HepG2 (cell line): ENCODE measurements around the gene NOS1AP. TPM values are rescaled to one million over a fixed set of nuclear protein-coding genes. Genes with fewer than 3 reads are reported as not detected.
A peak's percentile ranks its signal among the peaks of the same experiment; 100 is the strongest.

Source experiments
- ATAC-seq: fragments of 200-7000 bp; cut with Tn5 transposase; 3 replicates; pipeline ENCODE4 v1.9.1; 2020; ENCODE audit warnings: mild to moderate bottlenecking, moderate library complexity
- BruUV-seq: library from RNA; stranded (reverse); fragments of 400-500 nt; replicated peaks from 2 replicates; lab custom pipeline; 2021; lab: Mats Ljungman, UMichigan
- CTCF ChIA-PET: fragments of 300-600 bp; formaldehyde crosslinking; extraction: SDS; loops from one replicate; lab custom pipeline; 2021; ENCODE audit warnings: low total read pairs, inconsistent platforms, low intra/inter-chr PET ratio; lab: Yijun Ruan, JAX
- POLR2A ChIA-PET: fragments of 350-600 bp; sonication (Branson Sonifier 250); formaldehyde crosslinking; loops from one replicate; lab custom pipeline; 2020; ENCODE audit warnings: antibody characterized with exemption, inconsistent platforms; lab: Yijun Ruan, JAX
- DNase-seq: peaks from one replicate; pipeline ENCODE4 v3.0.0-alpha.2; 2015; ENCODE audit warnings: low spot score
- FAIRE-seq: peaks from 3 replicates; lab custom pipeline; 2011; peaks lifted over from hg19 to GRCh38; lab: Jason Lieb, UNC
- H2AFZ ChIP-seq: one replicate; pipeline ENCODE4 v1.6.1; 2011; ENCODE audit warnings: low read length, inconsistent platforms
- H3K27ac ChIP-seq: fragments of 300-600 bp; 3 replicates; pipeline ENCODE4 v1.8.0; 2011; ENCODE audit warnings: mixed run types, mild to moderate bottlenecking, mixed read lengths, low read length, inconsistent platforms; ENCODE audit not compliant: insufficient read depth; ENCODE audit errors: extremely low read length
- H3K27me3 ChIP-seq, 2 experiments: fragments of 200-600 bp in 1 of 2; 2 replicates in 1 of 2; 3 replicates in 1 of 2; pipeline versions ENCODE4 v1.6.0 to v1.8.0; 2011; ENCODE audit warnings: low read length in 2 of 2, mild to moderate bottlenecking in 2 of 2, moderate library complexity in 2 of 2, inconsistent platforms in 1 of 2; ENCODE audit not compliant: insufficient read depth in 2 of 2, control insufficient read depth in 1 of 2
- H3K36me3 ChIP-seq, 2 experiments: fragments of 200-600 bp in 1 of 2; replicated peaks in 1 of 2; 2 replicates in 1 of 2; 3 replicates in 1 of 2; pipeline versions ENCODE4 v1.5.1 to v1.8.0; 2011; ENCODE audit warnings: low read length in 2 of 2, inconsistent platforms in 1 of 2; ENCODE audit not compliant: insufficient read depth in 2 of 2, control insufficient read depth in 1 of 2
- H3K4me1 ChIP-seq: 2 replicates; pipeline ENCODE4 v1.5.1; 2012; ENCODE audit warnings: low read length, inconsistent platforms; ENCODE audit not compliant: insufficient read depth
- H3K4me2 ChIP-seq: 2 replicates; pipeline ENCODE4 v1.6.0; 2011; ENCODE audit warnings: low read depth, low read length, inconsistent platforms
- H3K4me3 ChIP-seq, 3 experiments: fragments of 200-600 bp in 1 of 3; sonication (generic), shearing (Covaris generic) in 1 of 3; replicated peaks in 1 of 3; 2 replicates each; pipeline ENCODE4 v1.5.1; 2011 to 2016; ENCODE audit warnings: low read length in 3 of 3, inconsistent platforms in 2 of 3, low read depth in 2 of 3, mild to moderate bottlenecking in 2 of 3, control low read depth in 1 of 3, mixed read lengths in 1 of 3; ENCODE audit not compliant: insufficient read depth in 1 of 3
- H3K79me2 ChIP-seq: one replicate; pipeline ENCODE4 v1.6.1; 2011; ENCODE audit warnings: low read length, inconsistent platforms; ENCODE audit not compliant: insufficient read depth
- H3K9ac ChIP-seq: 2 replicates; pipeline ENCODE4 v1.6.0; 2011; ENCODE audit warnings: mild to moderate bottlenecking, low read depth, low read length, inconsistent platforms; ENCODE audit not compliant: insufficient read depth
- H3K9me3 ChIP-seq: 2 replicates; pipeline ENCODE4 v1.5.1; 2012; ENCODE audit warnings: mild to moderate bottlenecking, low read length
- H4K20me1 ChIP-seq: 2 replicates; pipeline ENCODE4 v1.6.0; 2011; ENCODE audit warnings: inconsistent platforms, mild to moderate bottlenecking, low read length, moderate library complexity; ENCODE audit not compliant: insufficient read depth
- ARNT ChIP-seq: fragments of 450-650 bp; IDR thresholded peaks from 2 replicates; pipeline ENCODE4 v1.6.1; 2017
- CC2D1A ChIP-seq: sonication (generic); formaldehyde crosslinking; IDR thresholded peaks from 2 replicates; pipeline ENCODE4 v1.8.1; 2023; ENCODE audit warnings: mild to moderate bottlenecking, missing genetic modification reagents
- CTCF ChIP-seq: sonication (generic); formaldehyde crosslinking; IDR thresholded peaks from 2 replicates; pipeline ENCODE4 v1.5.0; 2020; ENCODE audit warnings: mild to moderate bottlenecking, missing genetic modification reagents, moderate library complexity
- MNT ChIP-seq: fragments of 450-650 bp; IDR thresholded peaks from 2 replicates; pipeline ENCODE4 v1.6.1; 2016
- PHF8 ChIP-seq: sonication (generic); formaldehyde crosslinking; IDR thresholded peaks from 2 replicates; pipeline ENCODE4 v1.5.0; 2020; ENCODE audit warnings: missing genetic modification reagents
- ZNF138 ChIP-seq: sonication (generic); formaldehyde crosslinking; IDR thresholded peaks from 2 replicates; pipeline ENCODE4 v1.5.0; 2020; ENCODE audit warnings: mild to moderate bottlenecking, low read depth, missing genetic modification reagents
- ZNF343 ChIP-seq: sonication (generic); formaldehyde crosslinking; IDR thresholded peaks from 2 replicates; pipeline ENCODE4 v1.4.0; 2020; ENCODE audit warnings: mild to moderate bottlenecking, missing genetic modification reagents
- WGBS: methylation state at CpG from one replicate; pipeline ENCODE4 v1.1.6; 2017; ENCODE audit warnings: low lambda C conversion rate; 5-methylcytosine and 5-hydroxymethylcytosine counted together
- in situ Hi-C: cut with HindIII; loops from 2 replicates; pipeline ENCODE4 v1.10.0; 2017; ENCODE audit warnings: low pct_unique_long_range_greater_than_20kb; ENCODE audit not compliant: extremely low pct_ligation_motif_present
- intact Hi-C: fragments of 100-400 bp; cut with micrococcal nuclease; formaldehyde crosslinking; loops from one replicate; pipeline ENCODE4 v1.10.0; 2022; ENCODE audit not compliant: unreplicated experiment
- polyA plus RNA-seq, 8 experiments: library from polyadenylated mRNA; depleted of rRNA in 3 of 8; stranded (reverse) in 7 of 8; unstranded in 1 of 8; fragments of >200 nt; fragmentation: Illumina TruSeq in 4 of 8; extraction: Trizol in 4 of 8; gene quantifications; 2 replicates each; pipeline versions ENCODE4 v1.2.1 to v1.2.3, GENCODE V29; 2011 to 2016; ENCODE audit warnings: low read depth in 4 of 8, missing spikeins in 1 of 8, mixed read lengths in 1 of 8; ENCODE audit not compliant: insufficient read depth in 1 of 8
- total RNA-seq, 5 experiments: library from RNA; depleted of rRNA; stranded (reverse); fragments of >200 nt; fragmentation: Illumina TruSeq; extraction: Trizol; gene quantifications; 2 replicates each; pipeline ENCODE4 v1.2.3, GENCODE V29; 2016; ENCODE audit warnings: low read depth in 1 of 5

The NOS1AP gene
- total and polyA plus RNA-seq, 2 of the 13 experiments (the other 11 are each of a cell fraction or from before 2014, with no cell fraction given) = 2.0 to 3.3 TPM

GRCh38 chr1:162327788-162328165 is 258.3 kb downstream of the NOS1AP start:
- WGBS = 97% methylated on average over 1 of the region's 1 CpG
- TF ChIP-seq ZNF343 (CRISPR knock-in tag) = no peak
- 0 out of 2 replicates have a peak, but pooled peaks have one; percentile 7 for TF ChIP-seq MNT
- Histone ChIP-seq H3K36me3 (peaks cover 0 to 2% of the 10 kb centered on the region in 2 experiments; a peak in 2 of 5 replicates), H3K4me3 (no peak overlapping the region), H3K27me3 (no peaks in the 10 kb centered on the region), H4K20me1 (no peaks in the 10 kb centered on the region), H3K79me2 (no peaks in the 10 kb centered on the region), H3K9ac (no peak overlapping the region), H3K4me1 (no peaks in the 10 kb centered on the region), H3K4me2 (no peak overlapping the region), H3K27ac (no peak overlapping the region), H2AFZ (no peak overlapping the region), H3K9me3 (no peaks in the 10 kb centered on the region)
- BruUV-seq = no TSS peak
- CTCF ChIA-PET = no interaction called here
- POLR2A ChIA-PET = no interaction called here
- in situ Hi-C loops = no loop called here
- intact Hi-C loops = no loop called here
- ATAC-seq = no peak
- DNase-seq = no peak
- FAIRE-seq = no peak

GRCh38 chr1:162328512-162328911 is 259.0 kb downstream of the NOS1AP start:
- H3K9ac ChIP-seq = no peak overlapping the region
- no peak overlapping the region for H3K27ac ChIP-seq
- no peaks in the 10 kb centered on the region for H3K9me3 ChIP-seq
- in situ Hi-C loops = no loop called here
- H3K79me2 ChIP-seq = no peaks in the 10 kb centered on the region
- H3K27me3 ChIP-seq = no peaks in the 10 kb centered on the region
- no TSS peak for BruUV-seq
- TF ChIP-seq CC2D1A (CRISPR knock-in tag) (no peak), CTCF (CRISPR knock-in tag) (no peak), ARNT (no peak), ZNF138 (no peak), PHF8 (CRISPR knock-in tag) (no peak)
- POLR2A ChIA-PET = no interaction called here
- H3K4me3 ChIP-seq = no peak overlapping the region
- CTCF ChIA-PET = no interaction called here
- intact Hi-C loops = no loop called here
- ATAC-seq = no peak
- no peak for DNase-seq
- peaks cover 0 to 10% of the 10 kb centered on the region in 2 experiments; a peak in 2 of 5 replicates for H3K36me3 ChIP-seq
- FAIRE-seq = no peak
- H3K4me2 ChIP-seq = no peak overlapping the region
- H4K20me1 ChIP-seq = no peaks in the 10 kb centered on the region
- H3K4me1 ChIP-seq = no peaks in the 10 kb centered on the region
- no peak overlapping the region for H2AFZ ChIP-seq
